Activated CD4-positive, alpha-beta T cell treated with anti-CD3 and anti-CD28 coated beads for 24 hours (primary cell): ENCODE data around the gene BMP8A.
A peak's percentile ranks its signal among the peaks of the same experiment; 100 is the strongest.
"Not testable (repeated sequence)": the region's sequence is repeated elsewhere in the genome, so short reads cannot be mapped to it uniquely, and the experiment has no call there.

Experiments
- DNase-seq, 2 donors: peaks; one replicate each; pipeline ENCODE4 v3.0.0-alpha.2; 2020; ENCODE audit warnings: low read depth in 2 of 2

BMP8A gene

DNA sequence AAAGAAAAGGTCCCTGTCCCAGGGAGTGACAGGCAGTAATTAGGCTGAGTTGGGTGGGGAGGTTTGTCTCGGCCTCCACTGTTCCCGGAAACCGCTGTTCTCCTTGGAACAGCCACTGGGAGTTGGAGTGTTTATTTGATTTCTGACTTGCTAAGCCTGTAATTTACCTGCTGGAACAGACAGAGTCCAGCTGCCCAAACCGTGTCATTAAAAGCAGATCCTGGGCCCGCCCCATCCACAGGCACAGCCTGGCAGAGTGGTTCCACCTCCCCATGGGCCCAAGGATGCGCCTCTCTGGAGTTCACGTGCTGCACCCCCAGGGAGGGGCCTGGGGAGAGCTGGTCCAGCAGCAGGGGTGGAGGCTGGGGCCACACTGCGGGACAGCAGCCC is 35.7 kb downstream of the BMP8A start:
- DNase-seq, result not testable (repeated sequence)

DNA sequence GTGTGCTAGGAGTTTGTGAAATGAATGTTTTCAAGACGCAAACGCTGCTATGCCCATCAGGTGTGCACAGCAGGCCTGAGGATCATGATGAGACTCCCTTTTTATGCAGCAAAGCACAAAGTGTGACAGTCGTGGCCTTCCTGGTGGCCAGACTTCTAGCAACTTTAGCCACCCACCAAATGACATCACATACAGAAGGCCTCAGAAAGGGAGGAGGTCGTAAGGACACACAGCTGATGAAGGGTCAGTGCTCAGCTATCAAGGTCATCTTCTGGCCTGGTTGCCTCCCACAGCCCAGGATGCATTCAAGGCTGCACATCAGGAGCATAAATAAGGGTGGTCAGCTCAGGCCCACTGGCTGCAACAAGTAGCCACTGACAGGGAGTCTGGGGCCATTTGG is 36.6 kb downstream of the BMP8A start:
- no peak for DNase-seq

DNA sequence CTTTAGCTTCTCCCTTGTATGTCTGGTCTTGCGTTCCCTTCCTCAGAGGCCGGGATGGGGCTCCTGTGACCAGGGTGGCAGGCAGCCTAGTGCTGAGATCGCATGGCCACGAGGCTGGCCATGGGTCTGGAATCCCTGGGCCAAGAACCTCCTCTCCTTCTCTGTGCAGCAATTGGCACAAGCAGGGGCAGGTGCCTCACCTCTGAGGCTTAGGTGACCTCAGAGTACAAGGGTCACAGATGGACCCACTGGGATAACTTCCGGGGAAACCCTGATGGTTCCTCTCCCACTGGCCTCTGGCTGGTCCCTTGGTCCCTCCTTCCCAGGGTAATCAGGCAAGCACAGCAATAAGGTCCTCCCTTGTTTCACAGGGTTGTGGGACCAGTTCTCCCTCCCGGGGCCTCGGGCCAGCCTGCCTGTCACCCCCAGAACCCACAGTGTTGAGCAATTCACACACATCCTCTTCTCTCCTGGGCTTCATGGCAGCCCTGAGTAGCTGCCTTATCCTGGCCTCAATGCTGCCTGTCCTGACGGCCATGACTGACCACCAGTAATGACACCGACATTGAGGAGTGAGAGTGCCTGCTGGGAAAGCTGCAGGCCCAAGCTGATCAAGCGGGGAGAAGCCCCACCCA is 38.6 kb downstream of the BMP8A start:
- no peak for DNase-seq

DNA sequence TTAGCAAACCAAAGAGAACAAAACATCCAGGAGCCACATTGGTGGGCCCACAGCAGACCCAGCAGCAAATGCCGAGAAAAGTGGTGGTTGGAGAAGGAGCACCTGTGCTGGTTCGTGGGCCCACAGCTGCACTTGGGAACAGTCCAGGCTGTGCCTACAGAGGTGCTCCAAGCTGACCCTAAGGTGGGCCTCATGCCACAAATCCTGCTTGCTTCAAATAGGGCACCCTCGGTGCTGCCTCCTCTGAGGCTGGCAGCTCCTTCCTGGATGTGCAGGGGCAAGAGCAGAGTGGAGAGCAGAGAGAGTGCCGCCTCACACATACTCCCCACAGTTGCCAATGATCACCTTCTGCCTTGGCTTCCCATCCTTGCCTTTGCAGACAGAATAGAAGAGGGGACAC is 40.1 kb downstream of the BMP8A start:
- no peak for DNase-seq

DNA sequence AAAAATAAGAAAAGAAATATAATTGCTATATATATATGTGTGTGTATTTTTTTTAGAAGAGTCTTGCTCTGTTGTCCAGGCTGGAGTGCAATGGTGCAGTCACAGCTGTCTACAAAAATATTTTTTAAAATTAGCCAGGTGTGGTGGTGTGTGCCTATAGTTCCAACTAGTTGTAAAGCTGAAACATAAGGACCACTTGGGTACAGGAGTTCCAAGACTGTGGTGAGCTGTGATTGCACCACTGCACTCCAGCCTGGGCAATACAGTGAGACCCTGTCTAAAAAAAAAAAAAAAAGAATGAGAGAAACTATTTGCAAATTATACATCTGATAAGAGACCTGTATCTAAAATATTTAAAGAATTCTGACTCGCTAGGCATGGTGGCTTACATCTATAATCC is 42.0 kb downstream of the BMP8A start:
- DNase-seq, result no peak

DNA sequence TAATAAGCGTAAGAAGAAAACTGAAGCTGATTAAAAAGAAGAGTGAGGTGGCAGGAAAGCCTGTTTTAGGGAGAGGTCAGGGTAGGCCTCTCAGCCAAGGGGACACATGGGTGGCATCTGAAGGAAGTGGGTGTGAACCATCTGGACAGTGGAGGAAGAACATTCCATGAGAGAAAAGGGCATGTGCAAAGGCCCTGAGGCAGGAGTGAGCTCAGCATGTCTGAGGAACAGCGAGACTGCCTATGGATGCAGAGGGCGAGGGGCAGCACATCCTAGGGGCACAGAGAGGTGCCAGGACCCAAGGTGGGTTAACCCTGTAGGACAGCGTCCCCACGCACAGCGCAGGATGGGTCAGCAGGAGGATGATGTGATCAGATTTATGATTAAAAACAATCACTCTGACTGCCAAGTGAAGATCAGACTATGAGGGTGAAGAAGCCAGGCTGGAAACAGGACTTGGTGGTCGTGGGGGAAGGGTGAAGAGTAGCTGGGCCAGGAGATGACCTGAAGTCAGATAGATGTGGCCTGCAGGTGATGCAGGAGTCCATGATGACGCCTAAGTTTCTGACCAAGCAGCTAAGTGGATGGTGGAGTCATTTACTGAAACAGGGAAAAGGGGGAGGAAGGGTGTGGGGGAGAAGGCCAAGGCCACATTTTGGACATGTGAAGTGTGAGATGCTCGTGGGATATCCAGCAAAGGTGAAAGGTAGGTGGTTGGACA is 47.3 kb downstream of the BMP8A start:
- no peak for DNase-seq

DNA sequence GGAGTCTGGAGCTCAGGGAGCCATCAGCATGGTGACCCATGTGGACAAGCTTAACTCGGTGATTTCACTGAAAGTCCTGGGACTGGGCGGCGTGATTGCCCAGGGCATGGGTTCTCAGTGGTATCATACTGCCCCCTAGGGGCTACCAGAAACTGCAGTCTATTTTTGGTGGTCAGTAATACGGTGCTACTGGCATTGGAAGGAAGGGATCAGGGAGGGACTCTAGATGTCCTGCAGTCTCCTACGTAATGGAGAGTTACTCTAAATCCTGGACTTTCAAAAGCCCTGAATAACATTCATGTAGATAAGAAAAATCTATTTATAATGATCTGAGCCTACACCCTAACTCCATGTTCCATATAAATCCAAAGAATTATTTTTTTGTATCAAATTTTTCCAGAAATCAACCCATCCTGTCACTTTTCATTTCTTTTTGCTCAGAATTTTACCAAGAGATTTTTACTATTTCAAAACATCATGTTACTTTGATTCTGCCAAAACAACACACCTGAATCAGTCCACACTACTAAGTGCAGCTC is 47.9 kb downstream of the BMP8A start:
- peak; percentile 10 to 16 for DNase-seq

DNA sequence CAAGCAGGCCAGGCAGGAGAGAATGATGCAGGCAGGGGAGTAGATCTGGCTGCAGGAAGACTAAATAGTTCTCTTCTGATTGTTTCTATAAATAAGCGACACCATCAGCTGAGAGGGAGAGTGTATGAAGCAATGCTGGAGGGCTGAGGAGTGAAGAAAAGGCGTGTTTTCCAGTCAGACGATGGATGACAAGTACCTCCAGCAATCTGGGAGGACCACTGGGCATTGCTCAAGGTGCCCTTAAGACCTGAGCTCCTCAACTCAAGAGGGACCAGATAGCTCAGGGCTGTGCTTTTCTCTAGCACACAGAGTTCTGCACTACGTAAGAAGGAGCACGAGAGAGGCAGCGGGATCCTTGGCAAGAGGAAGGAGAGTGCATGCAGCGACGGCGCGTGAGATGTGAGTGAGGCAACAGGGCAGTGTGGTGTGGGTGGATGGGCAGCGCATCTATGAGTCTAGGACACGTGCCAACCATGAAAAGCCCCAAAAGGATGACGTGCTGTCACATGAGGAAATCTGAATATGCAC is 49.1 kb downstream of the BMP8A start:
- DNase-seq, result no peak

DNA sequence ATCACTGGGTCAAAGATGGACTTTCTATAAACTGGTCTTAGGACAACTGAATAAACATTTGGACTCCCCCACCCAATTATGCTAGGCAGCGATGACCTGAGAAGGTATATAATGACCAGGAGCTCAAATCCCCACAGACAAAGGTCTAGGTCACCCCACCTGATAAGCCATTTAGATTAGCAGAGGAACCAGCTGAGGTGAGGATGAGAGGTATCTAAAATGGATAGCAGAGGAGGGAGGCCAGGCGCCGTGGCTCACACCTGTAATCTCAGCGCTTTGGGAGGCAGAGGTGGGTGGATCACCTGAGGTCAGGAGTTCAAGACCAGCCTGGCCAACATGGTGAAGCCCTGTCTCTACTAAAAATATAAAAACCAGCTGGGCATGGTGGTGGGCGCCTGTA is 51.5 kb downstream of the BMP8A start:
- no peak for DNase-seq

DNA sequence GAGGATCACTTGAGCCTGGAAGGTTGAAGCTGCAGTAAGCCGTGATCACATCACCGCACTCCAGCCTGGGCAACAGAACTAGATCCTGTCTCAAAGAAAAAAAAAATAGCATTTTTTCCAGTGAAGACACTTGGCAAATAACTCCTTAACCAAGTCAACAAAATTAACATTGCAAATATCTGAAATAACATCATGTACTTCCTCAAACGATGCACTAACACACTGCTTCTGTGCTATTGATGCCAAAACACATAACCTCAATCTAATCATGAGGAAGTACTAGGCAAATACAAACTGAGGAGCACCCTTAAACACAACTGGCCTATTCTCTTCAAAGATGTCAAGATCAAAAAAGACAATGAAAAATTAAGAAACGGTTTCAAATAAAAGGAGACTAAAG is 52.9 kb downstream of the BMP8A start:
- DNase-seq, result no peak

DNA sequence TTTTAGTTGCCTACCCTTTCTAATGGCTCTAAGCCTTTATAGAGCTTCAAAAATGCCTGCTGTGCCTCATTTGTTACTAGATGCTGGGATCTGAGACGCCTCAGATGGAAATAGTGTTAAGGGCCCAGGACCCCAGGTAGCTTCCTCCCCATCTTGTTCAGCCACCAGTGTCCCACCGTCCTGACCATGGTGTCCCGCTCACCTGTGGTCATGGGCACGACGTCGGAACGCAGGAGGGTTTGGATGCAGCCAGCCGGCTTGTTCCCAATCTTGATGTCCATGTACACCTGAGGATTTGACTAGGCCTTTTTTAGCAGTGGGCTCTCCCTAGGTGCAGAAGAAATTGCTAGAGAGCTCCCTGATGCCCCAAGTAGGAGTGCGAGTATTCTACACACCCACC is 54.1 kb downstream of the BMP8A start:
- no peak for DNase-seq

DNA sequence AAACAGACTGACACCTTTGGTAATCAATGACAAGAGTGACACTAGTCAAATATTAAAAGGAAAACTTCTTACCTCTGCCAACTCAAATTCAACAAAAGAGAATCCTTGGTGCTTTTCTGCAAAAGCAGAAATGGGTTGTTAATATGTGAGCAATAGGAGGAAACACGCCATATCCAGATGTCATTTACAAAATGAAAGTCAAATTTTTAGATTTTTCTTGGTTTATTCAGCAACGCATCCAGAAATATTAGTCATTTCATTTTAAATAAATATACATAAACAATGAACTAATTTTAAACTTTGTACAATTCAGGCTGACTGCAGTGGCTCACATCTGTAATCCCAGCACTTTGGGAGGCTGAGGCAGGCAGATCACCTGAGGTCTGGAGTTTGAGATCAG is 62.8 kb downstream of the BMP8A start:
- DNase-seq, result no peak

DNA sequence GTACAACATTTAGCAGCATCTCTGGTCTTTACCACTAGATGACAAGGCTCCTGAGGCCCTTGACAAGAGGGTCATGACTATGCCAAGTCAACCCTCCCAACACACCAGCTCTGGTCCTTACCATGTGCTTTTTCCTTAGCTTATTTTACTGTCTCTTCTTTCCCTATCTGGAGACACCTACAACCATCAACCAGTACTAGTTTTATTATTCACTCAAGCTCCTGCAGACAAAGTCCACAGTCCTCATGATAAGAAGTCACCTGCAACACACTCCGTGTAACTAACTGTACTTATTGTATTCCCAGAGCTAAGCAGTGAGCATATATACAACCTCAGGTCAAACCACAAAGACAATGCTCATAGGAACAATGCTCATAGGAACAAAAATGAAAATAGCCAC is 69.8 kb downstream of the BMP8A start:
- no peak for DNase-seq

DNA sequence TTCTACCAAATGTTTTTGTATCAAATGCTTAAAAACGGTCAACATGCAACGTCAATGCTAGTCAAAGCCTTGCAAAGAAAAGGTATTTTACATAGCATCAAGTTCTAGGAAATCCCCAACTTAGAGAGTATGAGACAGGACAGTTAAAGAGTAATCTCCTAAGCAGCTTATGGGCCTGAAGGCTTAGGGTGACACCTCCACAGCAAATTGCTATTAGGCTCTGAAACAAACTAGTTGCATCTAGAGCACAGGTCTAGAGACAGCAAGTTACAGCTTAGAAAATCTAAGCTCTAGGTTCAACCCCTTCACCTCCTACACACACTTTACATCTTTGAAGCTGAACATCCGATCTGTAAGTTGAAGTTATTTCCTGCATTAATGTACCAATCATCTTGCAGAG is 71.5 kb downstream of the BMP8A start:
- DNase-seq, result no peak

DNA sequence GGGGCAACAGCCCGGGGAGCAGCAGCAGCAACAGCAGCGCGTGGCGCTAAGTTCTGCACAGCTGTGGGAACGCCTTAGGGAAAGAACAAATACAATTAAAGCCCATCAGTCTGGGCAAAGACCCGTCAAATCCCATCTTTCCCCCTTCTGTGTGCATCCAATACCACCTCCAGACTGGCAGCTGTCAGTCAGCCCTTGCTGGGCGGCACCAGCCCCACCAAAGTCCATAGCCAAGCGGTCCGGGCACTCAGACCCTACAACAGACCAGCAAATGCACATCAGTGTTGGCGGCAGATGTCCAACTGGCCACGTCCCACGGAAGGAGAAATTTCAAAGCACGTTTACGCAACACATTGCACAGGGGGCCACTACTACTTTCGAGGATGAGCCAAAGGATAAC is 72.2 kb downstream of the BMP8A start:
- DNase-seq, result no peak

DNA sequence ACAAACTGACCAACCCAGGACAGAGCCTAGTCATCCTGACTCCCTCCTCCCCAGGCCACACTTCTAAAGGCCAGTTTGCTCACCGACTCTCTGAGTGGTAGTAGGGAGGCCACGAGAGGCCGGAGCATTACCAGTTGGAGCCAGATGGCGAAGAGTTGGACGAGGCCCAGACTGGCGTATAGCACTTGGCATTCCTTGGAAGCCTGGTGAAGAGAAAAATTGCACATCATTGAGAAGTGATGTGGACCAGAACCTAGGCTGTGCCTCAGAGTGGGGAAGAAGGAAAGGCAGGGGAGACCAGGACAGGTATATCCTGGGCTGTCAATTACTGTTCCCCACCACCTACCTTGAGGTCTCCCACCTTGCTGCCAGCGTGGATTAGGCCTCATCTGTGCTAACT is 72.9 kb downstream of the BMP8A start:
- no peak for DNase-seq

DNA sequence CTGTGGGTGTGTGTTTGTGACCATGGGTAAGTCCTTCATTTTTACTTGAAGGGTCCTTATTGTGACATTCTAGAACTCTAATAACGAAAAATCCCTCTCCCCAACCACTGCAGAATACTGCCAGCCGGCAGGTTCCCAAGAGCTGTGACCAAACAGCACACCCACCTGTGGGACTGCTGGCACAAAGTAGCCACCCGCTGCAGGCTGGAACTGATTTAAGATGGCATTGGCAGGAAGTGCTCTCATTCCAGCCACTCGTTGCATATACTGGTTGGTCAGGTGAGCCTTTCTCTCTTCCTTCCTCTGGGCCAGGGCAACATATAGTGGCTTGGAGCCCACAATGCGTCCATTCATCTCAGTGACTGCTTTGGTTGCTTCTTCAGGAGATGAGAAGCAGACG is 73.5 kb downstream of the BMP8A start:
- DNase-seq, result no peak

DNA sequence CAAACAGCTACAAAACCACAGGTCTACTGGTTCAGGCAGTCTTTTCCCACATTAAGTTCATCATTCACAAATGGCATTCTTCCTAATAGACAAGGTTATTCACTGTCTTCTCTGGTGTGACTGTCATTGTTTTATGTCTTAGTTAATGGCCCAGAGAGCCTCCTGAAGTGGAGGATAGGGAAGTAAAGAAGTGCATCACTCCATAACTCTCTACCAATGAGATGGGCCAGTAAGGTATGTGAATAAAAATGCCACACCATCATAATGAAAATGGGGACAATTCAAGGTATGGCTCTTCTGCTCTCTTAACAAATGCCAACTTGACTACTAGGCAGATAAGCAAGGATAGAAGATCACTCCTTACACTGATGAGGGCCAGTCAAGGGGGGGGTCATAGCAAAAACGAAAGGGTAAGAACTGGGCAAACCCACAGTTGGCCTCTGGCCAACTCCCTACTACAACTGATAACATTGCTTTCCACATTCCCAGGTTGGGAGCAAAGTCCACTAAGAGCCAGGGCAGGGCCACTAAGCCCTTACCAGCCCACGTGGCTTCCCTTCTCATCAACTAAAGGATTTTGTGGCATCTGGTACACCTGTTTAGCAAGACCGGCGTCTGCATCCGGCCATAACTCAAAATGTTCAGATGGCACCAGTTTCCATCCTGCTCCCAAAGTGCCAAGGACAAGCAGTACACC is 75.2 kb downstream of the BMP8A start:
- no peak for DNase-seq

DNA sequence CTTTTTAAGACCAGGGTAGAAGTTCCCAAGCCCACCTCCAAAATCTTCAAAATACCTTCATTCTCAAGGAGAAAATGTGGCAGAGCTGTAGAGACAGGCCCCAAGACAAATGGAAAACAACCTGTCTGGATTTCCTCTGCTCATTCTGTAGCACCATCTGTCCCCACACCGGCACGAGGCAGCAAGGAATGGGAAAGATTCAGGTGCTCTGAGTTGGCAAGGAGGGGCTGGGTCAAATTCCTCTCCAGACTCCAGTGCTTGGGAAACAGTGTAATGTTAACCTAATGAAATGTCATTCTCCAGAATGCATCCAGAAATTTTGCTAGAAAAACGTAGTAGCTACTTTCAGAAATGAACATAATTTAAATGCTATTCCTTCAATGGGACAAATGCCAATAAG is 75.9 kb downstream of the BMP8A start:
- no peak for DNase-seq

DNA sequence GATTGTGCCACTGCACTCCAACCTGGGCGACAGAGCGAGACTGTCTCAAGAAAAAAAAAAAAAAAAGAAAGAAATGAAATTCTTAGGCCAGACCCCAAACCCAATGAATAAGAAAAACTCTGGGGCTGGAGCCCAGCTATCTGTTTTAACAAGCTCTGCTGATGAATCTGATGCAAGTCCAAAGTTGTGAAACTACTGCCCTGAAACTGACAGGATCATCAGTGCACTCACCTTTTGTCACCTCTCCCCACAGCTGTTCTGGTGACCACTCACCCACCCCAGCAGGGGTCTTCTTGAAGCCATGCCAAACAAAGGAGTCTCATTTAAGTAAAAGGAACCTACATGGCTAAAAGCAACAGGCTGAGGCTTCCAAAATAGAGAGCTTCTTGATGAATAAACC is 76.8 kb downstream of the BMP8A start:
- DNase-seq, result no peak

DNA sequence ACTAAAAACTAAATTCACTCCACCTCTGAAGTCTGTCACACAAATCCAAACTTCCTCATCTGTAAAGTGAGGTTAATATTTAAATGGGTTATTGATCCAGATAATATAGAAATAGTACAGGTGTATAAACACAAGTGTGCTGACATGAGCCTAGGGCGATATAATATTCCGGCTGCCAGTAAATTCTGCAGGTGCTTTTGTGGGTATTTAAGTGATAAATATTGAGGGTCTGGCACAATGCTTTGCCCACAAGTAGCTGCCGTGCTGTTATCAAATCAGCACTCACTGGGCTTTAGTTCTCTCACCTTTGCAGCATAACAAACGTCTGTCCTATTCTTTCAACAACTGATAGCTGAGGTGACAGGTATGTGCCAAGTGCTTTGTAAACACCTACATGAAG is 77.6 kb downstream of the BMP8A start:
- DNase-seq, result no peak

DNA sequence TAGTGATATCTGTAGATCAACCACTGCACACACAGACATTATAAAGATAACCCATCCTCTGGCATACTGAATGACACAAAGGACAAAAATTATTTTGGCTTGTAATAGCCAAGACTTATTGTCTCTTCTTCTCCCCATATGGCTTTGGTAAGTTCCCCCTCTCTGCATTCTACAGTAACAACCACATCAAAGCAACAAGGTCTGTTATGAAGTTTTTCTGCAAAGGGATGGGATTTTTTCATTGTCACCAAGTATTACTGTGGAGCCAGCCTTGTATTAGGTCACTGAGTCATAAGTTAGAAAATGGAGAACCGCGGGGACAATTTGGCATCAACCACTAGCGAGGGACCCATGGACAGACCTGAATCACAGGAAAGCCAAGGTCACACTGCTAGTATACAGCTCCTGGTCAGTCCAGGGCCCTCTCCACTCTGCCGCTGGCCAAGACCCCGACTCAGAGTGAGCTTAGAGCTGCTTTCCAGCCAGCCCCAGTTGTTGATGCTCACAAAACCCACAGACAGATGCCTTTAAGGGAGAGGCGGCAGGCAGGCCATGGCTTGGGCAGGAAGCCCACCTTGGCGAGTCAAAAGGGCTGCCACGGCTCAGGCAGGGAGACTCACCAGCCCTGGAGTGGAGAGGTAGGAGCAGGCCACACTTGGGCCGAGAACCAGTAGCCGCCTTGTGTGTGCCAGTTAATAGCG is 79.2 kb downstream of the BMP8A start:
- DNase-seq, result no peak
